Measurements from ENCODE around the gene CNTN4.

- TF ChIP-seq, protein P1, sequence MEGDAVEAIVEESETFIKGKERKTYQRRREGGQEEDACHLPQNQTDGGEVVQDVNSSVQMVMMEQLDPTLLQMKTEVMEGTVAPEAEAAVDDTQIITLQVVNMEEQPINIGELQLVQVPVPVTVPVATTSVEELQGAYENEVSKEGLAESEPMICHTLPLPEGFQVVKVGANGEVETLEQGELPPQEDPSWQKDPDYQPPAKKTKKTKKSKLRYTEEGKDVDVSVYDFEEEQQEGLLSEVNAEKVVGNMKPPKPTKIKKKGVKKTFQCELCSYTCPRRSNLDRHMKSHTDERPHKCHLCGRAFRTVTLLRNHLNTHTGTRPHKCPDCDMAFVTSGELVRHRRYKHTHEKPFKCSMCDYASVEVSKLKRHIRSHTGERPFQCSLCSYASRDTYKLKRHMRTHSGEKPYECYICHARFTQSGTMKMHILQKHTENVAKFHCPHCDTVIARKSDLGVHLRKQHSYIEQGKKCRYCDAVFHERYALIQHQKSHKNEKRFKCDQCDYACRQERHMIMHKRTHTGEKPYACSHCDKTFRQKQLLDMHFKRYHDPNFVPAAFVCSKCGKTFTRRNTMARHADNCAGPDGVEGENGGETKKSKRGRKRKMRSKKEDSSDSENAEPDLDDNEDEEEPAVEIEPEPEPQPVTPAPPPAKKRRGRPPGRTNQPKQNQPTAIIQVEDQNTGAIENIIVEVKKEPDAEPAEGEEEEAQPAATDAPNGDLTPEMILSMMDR (optimal IDR thresholded peaks at IDR 0.05 in 1 of 3, IDR thresholded peaks at IDR 0.05 in 1 of 3, conservative IDR thresholded peaks at IDR 0.05 in 1 of 3; ENCODE audit: extremely low read depth in 1 of 3, insufficient read depth in 2 of 3, low read length in 3 of 3): no peak
- TF ChIP-seq EZH2 (IDR thresholded peaks at IDR 0.05; ENCODE audit: low read length): no peak
These were observed 19.8 kb upstream of the CNTN4 start for GRCh38 chr3:2078821-2079220.

Measured in keratinocyte (primary cell).